CD14-positive monocyte (primary cell): ENCODE measurements around the gene MAPK7. TPM values are rescaled to one million over a fixed set of nuclear protein-coding genes. Genes with fewer than 3 reads are reported as not detected.
A peak's percentile ranks its signal among the peaks of the same experiment; 100 is the strongest.

Source experiments
- DNase-seq, 3 donors: peaks; one replicate each; pipeline ENCODE4 v3.0.0-alpha.2; 2011 to 2022
- H2AFZ ChIP-seq: 2 replicates; pipeline ENCODE4 v1.6.0; 2012; ENCODE audit warnings: mild to moderate bottlenecking, low read depth, low read length, inconsistent platforms; ENCODE audit not compliant: insufficient read depth, poor library complexity, severe bottlenecking
- H3K27ac ChIP-seq, 2 donors: 1 replicate in 1 of 2; 2 replicates in 1 of 2; pipeline ENCODE4 v1.5.1; 2012 to 2013; ENCODE audit warnings: low read length in 2 of 2, control low read depth in 1 of 2, inconsistent platforms in 1 of 2, low read depth in 1 of 2, mild to moderate bottlenecking in 1 of 2
- H3K27me3 ChIP-seq, 2 donors: one replicate each; pipeline versions ENCODE4 v1.6.0 to v1.6.1; 2011 to 2013; ENCODE audit warnings: low read length in 2 of 2; ENCODE audit not compliant: control insufficient read depth in 2 of 2, insufficient read depth in 2 of 2
- H3K36me3 ChIP-seq, 2 donors: replicated peaks in 1 of 2; 1 replicate in 1 of 2; 2 replicates in 1 of 2; pipeline versions ENCODE4 v1.5.1 to v1.6.1; 2012 to 2013; ENCODE audit warnings: low read length in 2 of 2, control low read depth in 1 of 2, inconsistent platforms in 1 of 2, mild to moderate bottlenecking in 1 of 2; ENCODE audit not compliant: insufficient read depth in 2 of 2, control insufficient read depth in 1 of 2
- H3K4me1 ChIP-seq, 2 donors: 1 replicate in 1 of 2; 2 replicates in 1 of 2; pipeline versions ENCODE4 v1.5.1 to v1.6.1; 2012 to 2013; ENCODE audit warnings: low read length in 2 of 2, control low read depth in 1 of 2, inconsistent platforms in 1 of 2, mild to moderate bottlenecking in 1 of 2, moderate library complexity in 1 of 2; ENCODE audit not compliant: insufficient read depth in 2 of 2, control insufficient read depth in 1 of 2
- H3K4me2 ChIP-seq: replicated peaks from 2 replicates; pipeline ENCODE3; 2012; ENCODE audit warnings: low read length, moderate library complexity, mild to moderate bottlenecking; ENCODE audit not compliant: poor library complexity, severe bottlenecking; ENCODE audit errors: extremely low read depth
- H3K4me3 ChIP-seq, 3 experiments: fragments of 200-600 bp in 1 of 3; sonication (generic) in 1 of 3; replicated peaks in 1 of 3; 1 replicate in 2 of 3; 2 replicates in 1 of 3; pipeline ENCODE4 v1.5.1; 2011 to 2013; ENCODE audit warnings: low read length in 3 of 3, mild to moderate bottlenecking in 3 of 3, control low read depth in 2 of 3, low read depth in 2 of 3, inconsistent platforms in 1 of 3, moderate library complexity in 1 of 3
- H3K79me2 ChIP-seq: 2 replicates; pipeline ENCODE4 v1.6.0; 2012; ENCODE audit warnings: mild to moderate bottlenecking, control low read depth, inconsistent platforms, low read length, moderate library complexity; ENCODE audit not compliant: insufficient read depth
- H3K9ac ChIP-seq: 2 replicates; pipeline ENCODE4 v1.6.0; 2017; ENCODE audit warnings: low read length, mild to moderate bottlenecking; ENCODE audit not compliant: insufficient read depth, poor library complexity, severe bottlenecking
- H3K9me3 ChIP-seq, 2 donors: replicated peaks in 1 of 2; 1 replicate in 1 of 2; 2 replicates in 1 of 2; pipeline versions ENCODE4 v1.5.1 to v1.6.1; 2012 to 2013; ENCODE audit warnings: low read length in 2 of 2, control low read depth in 1 of 2; ENCODE audit not compliant: control insufficient read depth in 1 of 2, insufficient read depth in 1 of 2
- H4K20me1 ChIP-seq: 2 replicates; pipeline ENCODE4 v1.6.0; 2012; ENCODE audit warnings: mild to moderate bottlenecking, low read length, control low read depth, moderate library complexity; ENCODE audit not compliant: insufficient read depth
- H3K27ac Mint-ChIP-seq, 7 donors: one replicate each; pipeline ENCODE4 v1.8.0; 2020; ENCODE audit warnings: mild to moderate bottlenecking in 7 of 7, mixed read lengths in 7 of 7, moderate library complexity in 6 of 7, inconsistent platforms in 2 of 7
- H3K27me3 Mint-ChIP-seq, 3 donors: one replicate each; pipeline ENCODE4 v1.8.0; 2021 to 2022; ENCODE audit warnings: low read depth in 3 of 3, mild to moderate bottlenecking in 3 of 3, mixed read lengths in 3 of 3, moderate library complexity in 3 of 3, inconsistent platforms in 1 of 3
- H3K36me3 Mint-ChIP-seq, 2 donors: one replicate each; pipeline ENCODE4 v1.8.0; 2020; ENCODE audit warnings: mixed read lengths in 2 of 2, inconsistent platforms in 1 of 2, mild to moderate bottlenecking in 1 of 2
- H3K4me1 Mint-ChIP-seq: one replicate; pipeline ENCODE4 v1.8.0; 2020; ENCODE audit warnings: mild to moderate bottlenecking, mixed read lengths
- H3K4me3 Mint-ChIP-seq, 2 donors: one replicate each; pipeline ENCODE4 v1.8.0; 2020; ENCODE audit warnings: mild to moderate bottlenecking in 2 of 2, mixed read lengths in 2 of 2, moderate library complexity in 1 of 2
- H3K9me3 Mint-ChIP-seq, 7 donors: one replicate each; pipeline ENCODE4 v1.8.0; 2020 to 2022; ENCODE audit warnings: mixed read lengths in 7 of 7, mild to moderate bottlenecking in 6 of 7, moderate library complexity in 6 of 7, inconsistent platforms in 2 of 7
- WGBS: methylation state at CpG from one replicate; pipeline ENCODE4 v1.1.5; 2013; ENCODE audit warnings: missing lambda C conversion rate; ENCODE audit not compliant: insufficient coverage; 5-methylcytosine and 5-hydroxymethylcytosine counted together
- intact Hi-C, 2 donors: fragments of 100-400 bp; cut with micrococcal nuclease; formaldehyde crosslinking; loops; one replicate each; pipeline versions ENCODE4 v1.15.0 to v1.15.1; 2023
- polyA plus RNA-seq, 3 donors: library from polyadenylated mRNA; depleted of rRNA in 1 of 3; unstranded in 2 of 3; stranded (reverse) in 1 of 3; fragments of 300-500 nt in 2 of 3; fragments of >200 nt in 1 of 3; fragmentation: Illumina TruSeq in 2 of 3; gene quantifications; 1 replicate in 2 of 3; 2 replicates in 1 of 3; pipeline ENCODE4 v1.2.3, GENCODE V29; 2012 to 2021
- TF ChIP-seq, protein P1 (sequence below): fragments of 200-600 bp; IDR thresholded peaks from one replicate; pipeline ENCODE4 v1.8.0; 2022; ENCODE audit warnings: antibody characterized with exemption, mild to moderate bottlenecking

The MAPK7 gene
- polyA plus RNA-seq, 3 donors, result 9.3 to 130 (median 10.0) TPM

DNA sequence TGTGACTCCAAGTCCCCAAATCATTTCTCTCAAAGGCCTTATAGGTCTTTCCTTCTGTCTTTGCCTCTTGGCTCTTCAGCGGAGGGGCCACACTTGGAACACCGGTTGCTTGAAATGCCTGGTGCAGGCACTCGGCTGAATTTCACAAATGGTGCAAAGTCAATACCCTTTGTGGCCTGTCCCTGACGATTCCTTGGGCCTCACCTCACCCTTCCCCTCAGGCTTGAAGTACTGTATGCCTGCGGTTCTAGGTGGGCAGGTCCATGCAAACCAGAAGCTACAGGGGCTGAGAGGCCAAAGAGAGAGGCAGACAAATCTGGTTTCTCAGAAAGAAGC is 11.7 kb upstream of the MAPK7 start:
- H3K4me1 ChIP-seq, result peaks cover 46 to 53% of the 10 kb centered on the region in 2 donors
- TF ChIP-seq, protein P1, sequence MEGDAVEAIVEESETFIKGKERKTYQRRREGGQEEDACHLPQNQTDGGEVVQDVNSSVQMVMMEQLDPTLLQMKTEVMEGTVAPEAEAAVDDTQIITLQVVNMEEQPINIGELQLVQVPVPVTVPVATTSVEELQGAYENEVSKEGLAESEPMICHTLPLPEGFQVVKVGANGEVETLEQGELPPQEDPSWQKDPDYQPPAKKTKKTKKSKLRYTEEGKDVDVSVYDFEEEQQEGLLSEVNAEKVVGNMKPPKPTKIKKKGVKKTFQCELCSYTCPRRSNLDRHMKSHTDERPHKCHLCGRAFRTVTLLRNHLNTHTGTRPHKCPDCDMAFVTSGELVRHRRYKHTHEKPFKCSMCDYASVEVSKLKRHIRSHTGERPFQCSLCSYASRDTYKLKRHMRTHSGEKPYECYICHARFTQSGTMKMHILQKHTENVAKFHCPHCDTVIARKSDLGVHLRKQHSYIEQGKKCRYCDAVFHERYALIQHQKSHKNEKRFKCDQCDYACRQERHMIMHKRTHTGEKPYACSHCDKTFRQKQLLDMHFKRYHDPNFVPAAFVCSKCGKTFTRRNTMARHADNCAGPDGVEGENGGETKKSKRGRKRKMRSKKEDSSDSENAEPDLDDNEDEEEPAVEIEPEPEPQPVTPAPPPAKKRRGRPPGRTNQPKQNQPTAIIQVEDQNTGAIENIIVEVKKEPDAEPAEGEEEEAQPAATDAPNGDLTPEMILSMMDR, result no peak
- no peak overlapping the region for H3K4me3 ChIP-seq
- no peaks in the 10 kb centered on the region for H3K9me3 ChIP-seq
- DNase-seq, result no peak
- H3K79me2 ChIP-seq, result no peaks in the 10 kb centered on the region
- WGBS, result 93% methylated on average over 4 of the region's 5 CpGs
- no peak overlapping the region for H2AFZ ChIP-seq
- Mint-ChIP-seq H3K27me3 (peaks cover 12 to 37% (median 37%) of the 10 kb centered on the region in 3 donors), H3K4me3 (peak overlapping the region in 1 of 2 donors; percentile 39), H3K27ac (peak overlapping the region in 2 of 7 donors; percentile 55 to 79), H3K9me3 (no peaks in the 10 kb centered on the region), H3K4me1 (peaks cover 53% of the 10 kb centered on the region), H3K36me3 (peaks cover 0 to 11% of the 10 kb centered on the region in 2 donors)
- H3K4me2 ChIP-seq, result no peak overlapping the region
- no peak overlapping the region for H3K9ac ChIP-seq
- no peaks in the 10 kb centered on the region for H4K20me1 ChIP-seq
- H3K36me3 ChIP-seq, result no peaks in the 10 kb centered on the region
- no peak overlapping the region for H3K27ac ChIP-seq
- intact Hi-C loops, result loop anchor here (5.0 to 10.0 kb wide), 3 partner anchors 36 to 278 kb away; partner anchors contain the start of genes ALDH3A2 (in 2 of the 2) and RNF112 (in 1 of the 2)
- peaks cover 0 to 16% of the 10 kb centered on the region in 2 donors for H3K27me3 ChIP-seq

DNA sequence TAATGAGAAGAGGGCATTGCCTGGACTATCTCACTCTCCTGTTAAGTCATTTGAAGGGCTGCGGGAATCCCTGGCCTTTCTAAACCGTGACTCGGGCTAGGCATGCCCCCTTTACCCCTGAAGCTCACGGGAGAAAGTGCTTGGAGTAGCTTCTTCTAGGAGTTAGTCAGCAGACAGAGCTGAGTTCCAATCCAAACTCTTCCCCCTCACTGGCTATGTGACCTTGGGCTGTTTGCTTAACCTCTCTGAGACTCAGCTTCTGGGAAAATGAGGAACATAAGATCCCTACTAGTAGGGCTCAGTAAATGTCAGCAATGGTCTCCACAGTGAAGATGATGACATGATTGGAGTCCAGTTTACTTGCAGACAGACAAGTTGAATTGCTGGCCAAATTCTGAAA is 10.1 kb upstream of the MAPK7 start:
- Histone ChIP-seq H3K4me2 (no peak overlapping the region), H3K36me3 (no peaks in the 10 kb centered on the region), H3K4me3 (no peak overlapping the region), H4K20me1 (no peaks in the 10 kb centered on the region), H2AFZ (no peak overlapping the region), H3K27ac (peak overlapping the region in 1 of 2 donors; percentile 42), H3K27me3 (peaks cover 0 to 11% of the 10 kb centered on the region in 2 donors), H3K4me1 (peaks cover 52 to 57% of the 10 kb centered on the region in 2 donors), H3K9ac (no peak overlapping the region), H3K79me2 (no peaks in the 10 kb centered on the region), H3K9me3 (no peaks in the 10 kb centered on the region)
- intact Hi-C loops, result loop anchor here (5.0 to 10.0 kb wide), 3 partner anchors 34 to 277 kb away; partner anchors contain the start of genes ALDH3A2 (in 2 of the 2) and RNF112 (in 1 of the 2)
- H3K4me1 Mint-ChIP-seq, result peaks cover 59% of the 10 kb centered on the region
- peaks cover 9 to 36% (median 35%) of the 10 kb centered on the region in 3 donors for H3K27me3 Mint-ChIP-seq
- peak overlapping the region in 5 of 7 donors; percentile 82 to 100 (median 97) for H3K27ac Mint-ChIP-seq
- H3K9me3 Mint-ChIP-seq, result peaks cover 0 to 3% (median 0%) of the 10 kb centered on the region in 7 donors
- peak; percentile 42 to 63 (median 62) for DNase-seq
- TF ChIP-seq, protein P1, result no peak
- peaks cover 0 to 11% of the 10 kb centered on the region in 2 donors for H3K36me3 Mint-ChIP-seq
- no CpG with 5 or more reads among the region's 4 CpGs for WGBS
- peak overlapping the region in 1 of 2 donors; percentile 46 for H3K4me3 Mint-ChIP-seq
